GM19238 (cell line): ENCODE data around the gene EMP3.
"Not testable (repeated sequence)": the region's sequence is repeated elsewhere in the genome, so short reads cannot be mapped to it uniquely, and the experiment has no call there.

Experiments used
- DNase-seq: peaks from one replicate; pipeline ENCODE4 v3.0.0; 2011; ENCODE audit warnings: low spot score; ENCODE audit not compliant: insufficient read length

The EMP3 gene, protein sequence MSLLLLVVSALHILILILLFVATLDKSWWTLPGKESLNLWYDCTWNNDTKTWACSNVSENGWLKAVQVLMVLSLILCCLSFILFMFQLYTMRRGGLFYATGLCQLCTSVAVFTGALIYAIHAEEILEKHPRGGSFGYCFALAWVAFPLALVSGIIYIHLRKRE

DNA sequence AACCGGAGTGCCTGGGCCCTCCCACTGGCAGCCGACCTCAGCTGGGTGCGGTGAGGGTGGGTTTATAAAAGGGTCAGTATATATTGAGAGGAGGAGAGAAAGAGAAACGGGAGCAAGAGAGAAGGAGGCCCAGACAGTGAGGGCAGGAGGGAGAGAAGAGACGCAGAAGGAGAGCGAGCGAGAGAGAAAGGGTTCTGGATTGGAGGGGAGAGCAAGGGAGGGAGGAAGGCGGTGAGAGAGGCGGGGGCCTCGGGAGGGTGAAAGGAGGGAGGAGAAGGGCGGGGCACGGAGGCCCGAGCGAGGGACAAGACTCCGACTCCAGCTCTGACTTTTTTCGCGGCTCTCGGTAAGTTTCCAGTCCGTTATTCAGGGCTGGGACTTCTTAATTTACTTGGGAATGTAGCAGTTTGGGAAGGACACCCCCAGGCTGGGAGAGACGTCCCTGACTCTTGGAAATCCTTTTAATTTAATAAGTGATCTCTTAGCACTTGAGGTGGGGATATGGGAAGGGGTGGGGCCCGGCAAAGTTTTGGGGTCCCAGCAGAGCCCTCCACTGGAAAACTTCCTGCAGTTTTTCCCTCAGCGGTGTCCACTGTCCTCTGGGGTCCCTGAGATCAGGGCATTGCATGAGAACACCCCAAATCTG lies at the start of gene EMP3:
Gene EMP3, plus strand, starts transcription at position 288 of the 646 bp plus-strand sequence. CDS start 1,293 bp downstream, outside the sequence.
- peak; percentile 49 for DNase-seq

DNA sequence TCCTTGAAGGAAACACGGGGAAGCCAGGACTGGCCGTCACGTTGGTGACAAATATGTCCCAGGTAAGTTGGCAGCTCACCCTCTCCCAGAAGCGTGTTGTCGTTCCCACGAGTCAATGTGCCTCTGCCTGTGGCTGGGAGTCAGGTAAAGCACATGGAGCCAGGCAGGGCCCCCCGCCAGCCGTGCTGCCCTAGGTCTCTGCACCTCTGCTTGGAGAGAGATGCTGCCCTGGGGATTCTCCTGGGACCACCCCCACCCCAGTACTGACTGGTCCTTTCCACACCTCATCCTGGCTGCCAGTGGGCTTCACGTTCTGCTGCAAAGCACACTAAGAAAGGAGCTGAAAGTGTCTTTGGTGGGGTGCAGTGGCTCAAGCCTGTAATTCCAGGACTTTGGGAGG lies 45.6 kb upstream of the EMP3 start:
- DNase-seq, result no peak

DNA sequence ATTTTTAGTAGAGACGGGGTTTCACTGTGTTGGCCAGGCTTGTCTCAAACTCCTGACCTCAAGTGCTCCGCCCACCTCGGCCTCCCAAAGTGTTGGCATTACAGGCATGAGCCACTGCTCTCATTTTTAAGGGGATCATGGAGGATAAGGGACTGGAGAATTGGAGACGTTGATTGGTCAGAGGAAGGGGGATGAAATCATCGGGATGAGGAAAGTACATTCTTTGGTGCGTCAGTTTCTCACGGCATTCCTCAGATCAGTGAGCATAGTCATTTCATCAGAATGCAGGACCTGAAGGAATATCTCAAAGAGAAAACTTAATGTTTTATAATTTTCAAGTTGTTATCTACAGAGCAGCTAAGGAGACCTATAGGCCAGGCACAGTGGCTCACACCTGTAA lies 41.4 kb upstream of the EMP3 start:
- DNase-seq, result no peak

DNA sequence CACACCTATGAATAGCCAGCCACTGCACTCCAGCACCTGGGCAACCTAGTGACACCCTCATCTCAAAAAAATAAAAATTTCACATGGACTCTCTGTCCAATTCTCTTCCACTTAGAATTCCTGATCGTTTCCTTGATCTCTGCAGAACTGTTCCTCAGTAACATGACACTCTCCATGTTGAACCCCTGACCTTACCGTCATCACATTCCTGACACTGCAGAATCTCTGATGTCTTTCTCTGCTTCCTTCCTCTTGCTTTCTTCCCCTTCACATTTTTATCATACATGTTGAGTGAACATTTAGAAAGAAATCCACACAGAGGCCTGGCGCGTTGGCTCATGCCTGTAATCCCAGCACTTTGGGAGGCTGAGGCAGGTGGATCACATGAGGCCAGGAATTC lies 40.5 kb upstream of the EMP3 start:
- DNase-seq, result no peak

DNA sequence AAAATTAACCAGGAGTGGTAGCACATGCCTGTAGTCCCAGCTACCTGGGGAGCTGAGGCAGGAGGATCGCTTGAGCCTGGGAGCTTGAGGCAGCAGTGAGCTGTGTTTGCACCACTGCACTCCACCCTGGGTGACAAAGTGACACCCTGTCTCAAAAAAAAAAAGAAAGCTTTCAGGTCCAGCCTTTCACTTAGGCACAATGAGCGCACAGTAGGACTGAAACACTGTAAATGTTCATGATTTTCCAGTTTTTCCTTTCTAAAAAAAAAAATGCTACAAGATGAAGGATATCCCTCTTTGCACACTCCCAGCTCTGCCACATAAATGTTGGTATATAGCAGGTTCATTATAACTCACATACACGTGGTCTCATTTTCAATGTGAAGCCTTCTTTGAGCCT lies 37.6 kb upstream of the EMP3 start:
- no peak for DNase-seq

DNA sequence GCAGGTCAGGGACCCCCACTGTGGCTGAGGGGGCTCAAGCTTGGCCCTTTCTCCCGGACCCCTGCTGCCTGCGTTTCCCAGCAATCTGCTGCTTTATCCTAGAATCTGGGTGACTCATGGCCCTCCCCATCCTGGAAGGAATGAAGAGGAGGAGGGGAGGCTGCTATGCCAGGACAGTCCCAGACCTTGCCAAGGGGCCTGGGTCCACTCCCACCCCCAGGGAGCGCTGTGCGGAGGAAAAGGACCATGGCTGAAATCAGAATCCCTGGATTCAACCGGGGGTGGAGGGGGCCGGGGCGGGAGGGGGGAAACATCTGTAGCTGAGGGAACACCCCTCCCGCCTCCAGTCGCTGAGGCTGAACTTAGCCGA lies 35.0 kb upstream of the EMP3 start:
- DNase-seq, result no peak

- DNase-seq, result peak; percentile 41
Measured at GRCh38 chr19:48290771-48291488, 34.4 kb upstream of the EMP3 start.

GRCh38 chr19:48291489-48291815 lies 33.9 kb upstream of the EMP3 start:
- not testable (repeated sequence) for DNase-seq

DNA sequence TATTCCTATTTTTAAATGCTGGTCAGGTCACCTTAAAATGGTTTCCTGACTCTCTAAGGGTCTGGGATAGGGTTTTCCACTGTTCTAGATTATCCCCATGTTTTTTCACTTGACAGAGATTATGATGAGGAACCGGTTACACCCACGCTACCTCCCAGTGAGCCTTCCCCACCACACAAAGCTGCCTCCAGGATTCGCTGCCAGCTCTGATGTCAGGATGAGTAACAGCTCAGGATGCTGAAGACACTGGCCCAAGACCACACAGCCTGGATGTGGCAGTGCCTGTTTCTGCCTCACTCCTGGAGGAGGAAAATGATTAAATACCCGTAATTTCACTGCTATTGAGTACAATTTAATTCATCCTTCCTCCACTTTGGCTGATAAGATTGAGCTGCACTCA lies 32.6 kb upstream of the EMP3 start:
- DNase-seq, result no peak

- no peak for DNase-seq
Measured at GRCh38 chr19:48295458-48295857, 29.9 kb upstream of the EMP3 start.

GRCh38 chr19:48296963-48297734 lies 28.2 kb upstream of the EMP3 start:
- DNase-seq, result no peak

DNA sequence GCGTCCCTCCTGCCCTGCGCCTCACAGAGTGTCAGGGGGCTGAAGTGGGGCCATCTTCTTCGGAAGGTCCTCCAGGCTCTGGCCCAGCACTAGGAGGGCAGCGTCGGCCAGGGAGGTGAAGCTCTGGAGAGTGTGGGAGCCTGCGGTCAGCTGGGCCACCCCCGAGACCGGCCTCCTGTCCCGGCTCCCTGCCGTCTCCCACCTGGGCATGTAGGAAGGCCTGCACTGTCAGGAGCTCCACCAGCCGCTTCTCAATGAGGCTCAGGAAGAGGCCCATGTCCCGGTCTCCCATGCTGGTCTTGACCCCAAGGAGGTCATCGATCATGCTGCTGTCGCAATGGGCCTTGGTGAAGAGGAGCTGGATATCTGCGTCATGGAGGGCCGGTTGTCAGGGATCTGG lies 27.4 kb upstream of the EMP3 start:
- DNase-seq, result no peak

GRCh38 chr19:48301886-48302599 lies 23.3 kb upstream of the EMP3 start:
- DNase-seq, result no peak

DNA sequence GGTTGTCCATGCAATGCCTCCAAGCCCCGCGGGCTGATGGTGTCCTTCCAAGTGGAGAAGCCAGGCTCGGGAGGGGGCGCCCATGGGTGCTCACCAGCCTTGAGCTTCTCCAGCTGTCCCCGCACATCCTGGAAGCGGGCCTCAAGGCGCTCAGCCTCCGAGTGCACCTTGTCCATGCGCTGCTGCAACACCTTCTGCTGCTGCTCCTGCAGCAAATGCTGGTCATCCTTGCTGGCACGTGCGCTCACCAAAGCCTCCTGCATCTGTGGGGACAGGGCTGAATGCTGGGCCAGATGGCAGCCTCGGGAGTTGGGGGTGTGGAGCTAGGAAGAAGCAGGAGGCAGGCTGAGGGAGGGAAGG lies 22.8 kb upstream of the EMP3 start:
- DNase-seq, result no peak

DNA sequence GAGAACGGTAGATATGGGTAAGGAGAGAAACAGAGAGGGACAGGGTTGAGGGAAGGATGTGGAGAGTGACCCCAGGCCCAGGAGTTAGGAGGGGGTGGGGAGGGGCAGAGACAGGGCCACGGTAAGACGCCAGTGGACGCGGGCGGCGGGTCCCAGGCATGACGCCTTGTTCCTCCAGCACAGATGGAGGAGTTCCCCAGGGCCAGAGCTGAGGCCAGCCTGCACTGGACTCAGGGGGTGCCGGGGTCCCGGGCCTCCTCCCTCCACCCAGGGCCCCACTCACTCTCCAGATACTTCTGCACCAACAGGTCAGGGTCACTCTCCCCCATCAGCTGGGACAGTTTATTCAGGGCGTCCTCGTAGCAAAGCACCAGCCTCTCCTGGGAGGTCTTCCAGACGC lies 22.0 kb upstream of the EMP3 start:
- DNase-seq, result no peak

DNA sequence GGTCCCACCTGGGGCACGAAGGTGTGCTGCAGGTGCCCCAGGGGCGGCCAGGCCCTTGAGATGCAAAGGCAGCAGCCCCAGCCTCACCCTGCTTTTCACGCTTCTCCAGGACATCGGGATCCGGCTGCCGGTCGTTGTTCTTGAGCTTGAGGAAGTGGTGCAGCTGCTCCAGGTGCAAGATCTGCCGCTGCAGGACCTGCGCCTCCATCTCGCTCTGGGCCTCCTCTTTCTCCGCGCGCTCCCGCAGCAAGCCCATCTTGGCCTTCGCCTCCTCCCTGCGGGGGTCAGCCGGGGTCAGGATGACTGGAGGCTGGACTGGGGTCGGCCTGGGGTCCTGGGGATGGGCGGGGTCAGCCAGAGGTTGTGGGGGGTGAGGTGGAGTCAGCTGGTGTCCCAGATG lies 21.5 kb upstream of the EMP3 start:
- DNase-seq, result no peak

DNA sequence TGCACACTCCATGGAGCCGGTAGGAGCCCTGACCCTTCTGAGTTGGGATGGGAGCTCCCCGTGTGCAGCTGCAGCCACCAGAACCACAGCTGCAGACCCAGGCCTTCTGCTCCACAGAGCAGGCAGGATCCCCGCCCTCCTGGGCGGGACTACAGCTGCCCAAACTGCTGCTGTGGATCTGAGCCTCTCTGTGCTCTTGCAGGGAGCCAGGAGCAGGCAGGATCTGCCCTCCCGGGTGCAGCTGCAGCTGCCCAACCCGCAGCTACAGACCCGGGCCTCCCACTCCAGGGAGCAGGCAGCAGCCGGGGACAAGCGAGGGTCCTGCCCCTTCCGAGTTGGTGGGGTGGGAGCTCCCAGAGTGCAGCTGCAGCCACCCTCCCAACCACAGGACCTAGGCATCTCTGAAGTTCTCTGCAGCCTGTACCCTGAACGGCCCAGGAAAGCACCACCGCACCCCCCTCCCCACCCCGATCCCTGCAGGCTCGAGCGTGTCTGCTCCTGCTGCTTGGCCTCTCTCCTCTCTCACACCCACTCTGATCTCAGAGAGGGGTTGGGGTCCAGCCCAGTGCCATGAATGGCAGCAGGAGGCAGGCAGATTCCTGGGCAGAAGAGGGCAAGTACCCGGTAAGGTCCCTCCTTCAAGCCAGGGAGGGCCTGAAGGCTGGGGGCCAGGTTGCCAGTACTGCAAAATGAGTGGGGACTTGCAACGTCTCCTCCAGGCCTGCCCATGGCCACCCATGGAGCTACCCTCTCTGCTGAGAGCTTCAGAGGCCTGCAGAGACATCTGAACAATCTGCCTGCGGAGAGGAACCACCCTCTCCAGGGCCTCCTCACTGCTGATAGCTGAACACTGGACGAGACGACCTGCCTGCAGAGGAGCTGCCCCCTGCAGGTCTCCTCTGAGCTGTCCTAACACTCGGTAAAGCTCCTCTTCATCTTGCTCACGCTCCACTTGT lies 16.4 kb upstream of the EMP3 start:
- no peak for DNase-seq

- DNase-seq, result not testable (repeated sequence)
Measured at GRCh38 chr19:48309731-48310130, 15.6 kb upstream of the EMP3 start.

GRCh38 chr19:48310227-48310626 lies 15.1 kb upstream of the EMP3 start:
- no peak for DNase-seq

DNA sequence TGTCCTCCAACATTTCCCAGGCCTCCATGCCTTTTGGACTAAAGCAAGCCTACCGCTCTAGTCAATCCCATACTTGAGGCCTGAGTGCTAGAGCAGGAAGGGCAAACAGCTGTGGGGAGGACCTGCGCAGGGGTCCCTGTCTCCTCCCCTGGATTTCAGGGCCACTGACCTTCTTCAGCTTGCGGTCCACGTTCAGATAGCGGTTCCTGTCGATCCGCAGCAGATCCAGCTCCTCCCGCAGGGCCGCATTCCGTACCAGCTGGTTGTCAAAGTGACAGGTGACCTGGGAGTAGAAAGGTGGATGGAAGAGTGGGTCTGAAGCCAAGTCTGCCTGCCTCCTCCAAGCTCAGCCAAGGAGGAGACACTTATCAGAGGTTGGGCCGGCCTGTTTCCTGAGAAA lies 14.0 kb upstream of the EMP3 start:
- no peak for DNase-seq

DNA sequence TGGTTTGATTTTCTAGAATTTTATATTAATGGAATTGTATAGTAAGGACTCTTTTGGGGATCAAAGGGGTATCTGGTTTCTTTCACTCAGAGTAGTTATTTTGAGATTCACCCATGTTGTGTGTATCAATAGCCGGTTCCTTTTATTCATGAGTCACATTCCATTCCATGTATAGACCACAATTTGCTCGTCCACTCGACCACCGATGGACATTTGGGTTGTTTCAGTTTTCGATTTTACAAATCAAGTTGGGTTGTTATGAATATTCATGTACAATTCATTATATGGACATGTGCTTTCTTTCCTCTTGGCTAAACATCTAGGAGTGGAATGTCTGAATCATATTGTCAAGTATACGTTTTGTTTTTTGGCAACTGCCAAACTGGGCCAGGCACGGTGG lies 9.6 kb upstream of the EMP3 start:
- DNase-seq, result no peak
